ENCODE measurements around the gene GTSF1L.

Gene GTSF1L

DNA sequence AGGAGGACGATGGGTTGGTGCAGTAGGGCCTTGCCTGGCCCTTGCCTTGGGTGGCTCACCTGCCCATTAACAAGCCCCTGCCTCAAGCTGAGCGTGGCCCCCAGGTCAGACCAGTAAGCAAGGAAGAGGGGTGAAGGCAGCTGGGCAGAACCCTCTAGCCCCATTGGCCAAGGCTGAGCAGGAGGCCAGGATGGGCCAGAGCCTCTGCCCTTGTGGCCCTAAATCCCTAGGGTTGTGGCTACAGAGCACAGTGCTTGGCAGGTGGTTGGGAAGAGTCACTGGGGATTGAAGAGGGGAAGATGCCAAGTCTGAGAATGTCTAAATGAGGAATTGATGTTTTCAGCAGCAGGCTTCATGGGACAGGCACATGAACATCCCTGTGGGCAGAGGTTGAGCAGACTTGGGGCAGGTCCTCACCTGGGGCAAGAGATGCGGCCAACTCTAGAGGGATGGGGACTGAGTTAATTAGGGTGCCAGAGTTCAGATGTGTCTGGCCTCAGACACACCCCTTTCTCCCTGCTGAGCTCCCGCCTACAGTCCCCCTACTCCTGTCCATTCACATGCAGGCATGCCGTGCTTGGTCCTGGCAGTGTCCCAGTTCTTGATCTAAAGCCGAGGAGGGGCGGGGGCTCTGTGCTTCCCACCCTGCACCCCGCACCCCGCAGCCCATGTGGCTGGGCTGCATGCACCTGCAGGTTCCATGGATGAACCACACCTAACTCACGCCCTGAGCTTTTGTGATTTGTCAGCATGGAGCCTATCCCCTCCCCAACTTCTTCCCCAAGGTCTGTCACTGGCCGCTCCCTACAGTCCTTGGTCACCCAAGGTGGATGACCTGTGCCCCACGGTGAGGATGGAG lies 9.8 kb downstream of the GTSF1L start:
- H3K4me3 ChIP-seq (ENCODE audit: low read depth, low read length) = no peak overlapping the region
- TF ChIP-seq, protein P1, sequence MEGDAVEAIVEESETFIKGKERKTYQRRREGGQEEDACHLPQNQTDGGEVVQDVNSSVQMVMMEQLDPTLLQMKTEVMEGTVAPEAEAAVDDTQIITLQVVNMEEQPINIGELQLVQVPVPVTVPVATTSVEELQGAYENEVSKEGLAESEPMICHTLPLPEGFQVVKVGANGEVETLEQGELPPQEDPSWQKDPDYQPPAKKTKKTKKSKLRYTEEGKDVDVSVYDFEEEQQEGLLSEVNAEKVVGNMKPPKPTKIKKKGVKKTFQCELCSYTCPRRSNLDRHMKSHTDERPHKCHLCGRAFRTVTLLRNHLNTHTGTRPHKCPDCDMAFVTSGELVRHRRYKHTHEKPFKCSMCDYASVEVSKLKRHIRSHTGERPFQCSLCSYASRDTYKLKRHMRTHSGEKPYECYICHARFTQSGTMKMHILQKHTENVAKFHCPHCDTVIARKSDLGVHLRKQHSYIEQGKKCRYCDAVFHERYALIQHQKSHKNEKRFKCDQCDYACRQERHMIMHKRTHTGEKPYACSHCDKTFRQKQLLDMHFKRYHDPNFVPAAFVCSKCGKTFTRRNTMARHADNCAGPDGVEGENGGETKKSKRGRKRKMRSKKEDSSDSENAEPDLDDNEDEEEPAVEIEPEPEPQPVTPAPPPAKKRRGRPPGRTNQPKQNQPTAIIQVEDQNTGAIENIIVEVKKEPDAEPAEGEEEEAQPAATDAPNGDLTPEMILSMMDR (IDR thresholded peaks at IDR 0.05; ENCODE audit: insufficient read depth, low read length, missing control alignments) = no peak
- no peak for DNase-seq (ENCODE audit: low read depth, low spot score)
- POLR2A ChIA-PET = no interaction called here
- CTCF ChIA-PET = interaction anchor here (1.5 kb wide), 1 partner anchor 363 kb away, joined by 4 read pairs; no protein-coding TSS in a partner anchor

DNA sequence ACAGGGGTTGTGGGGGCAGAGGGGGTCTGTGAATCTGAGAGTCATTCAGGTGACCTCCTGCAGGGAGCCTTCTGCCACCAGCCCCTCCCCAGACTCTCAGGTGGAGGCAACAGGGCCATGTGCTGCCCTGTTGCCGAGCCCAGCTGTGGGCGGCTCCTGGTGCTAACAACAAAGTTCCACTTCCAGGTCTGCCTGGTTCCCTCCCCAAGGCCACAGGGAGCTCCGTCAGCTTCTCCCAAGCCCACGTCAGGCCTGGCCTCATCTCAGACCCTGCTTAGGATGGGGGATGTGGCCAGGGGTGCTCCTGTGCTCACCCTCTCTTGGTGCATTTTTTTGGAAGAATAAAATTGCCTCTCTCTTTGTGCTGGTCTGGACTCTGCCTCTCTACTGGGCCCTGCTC lies 10.7 kb downstream of the GTSF1L start:
- no peak for DNase-seq (ENCODE audit: low read depth, low spot score)
- no peak overlapping the region for H3K4me3 ChIP-seq (ENCODE audit: low read depth, low read length)
- POLR2A ChIA-PET = no interaction called here
- TF ChIP-seq, protein P1 (IDR thresholded peaks at IDR 0.05; ENCODE audit: insufficient read depth, low read length, missing control alignments) = no peak
- CTCF ChIA-PET = no interaction called here

DNA sequence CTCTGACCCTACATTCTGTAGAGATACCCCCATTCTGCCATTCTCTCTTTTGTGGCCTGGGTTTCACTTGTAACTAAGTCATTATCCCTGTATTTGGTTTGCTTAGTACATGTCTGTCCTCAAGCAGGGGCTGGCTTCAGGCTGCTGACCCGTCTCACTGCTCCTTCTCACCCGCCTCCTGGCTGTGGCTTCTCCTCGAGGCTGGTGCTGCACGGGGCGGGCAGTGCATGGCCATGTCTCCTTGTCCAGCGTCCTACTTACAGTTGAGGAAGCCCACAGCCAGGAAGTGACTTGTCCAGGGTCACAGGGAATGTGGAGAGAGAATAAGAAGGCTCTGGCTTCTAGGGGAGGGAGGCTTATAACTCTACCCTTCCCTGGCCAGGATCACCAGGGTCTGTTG lies 11.3 kb downstream of the GTSF1L start:
- no peak overlapping the region for H3K4me3 ChIP-seq (ENCODE audit: low read depth, low read length)
- CTCF ChIA-PET = interaction anchor here (1.4 kb wide), 1 partner anchor 22 kb away, joined by 4 read pairs; no protein-coding TSS in a partner anchor
- TF ChIP-seq, protein P1 (IDR thresholded peaks at IDR 0.05; ENCODE audit: insufficient read depth, low read length, missing control alignments) = no peak
- no peak for DNase-seq (ENCODE audit: low read depth, low spot score)
- POLR2A ChIA-PET = no interaction called here

DNA sequence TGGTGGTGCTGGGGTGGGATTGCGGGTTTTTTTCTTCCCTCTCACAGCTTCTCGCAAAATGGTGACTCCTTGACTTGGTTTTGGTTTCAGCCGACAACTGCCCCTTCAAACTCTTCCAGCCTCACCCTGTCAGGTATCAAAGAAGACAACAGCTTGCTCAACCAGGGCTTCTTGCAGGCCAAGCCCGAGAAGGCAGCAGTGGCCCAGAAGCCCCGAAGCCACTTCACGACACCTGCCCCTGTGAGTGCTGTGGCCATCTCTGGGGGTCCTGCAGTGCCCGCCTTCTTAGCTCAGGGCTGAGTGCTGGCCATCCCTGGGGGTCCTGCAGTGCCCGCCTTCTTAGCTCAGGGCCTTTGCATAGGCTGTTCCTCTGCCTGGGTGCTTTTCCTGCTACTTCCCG lies 11.8 kb downstream of the GTSF1L start:
- POLR2A ChIA-PET = no interaction called here
- TF ChIP-seq, protein P1 (IDR thresholded peaks at IDR 0.05; ENCODE audit: insufficient read depth, low read length, missing control alignments) = no peak

DNA sequence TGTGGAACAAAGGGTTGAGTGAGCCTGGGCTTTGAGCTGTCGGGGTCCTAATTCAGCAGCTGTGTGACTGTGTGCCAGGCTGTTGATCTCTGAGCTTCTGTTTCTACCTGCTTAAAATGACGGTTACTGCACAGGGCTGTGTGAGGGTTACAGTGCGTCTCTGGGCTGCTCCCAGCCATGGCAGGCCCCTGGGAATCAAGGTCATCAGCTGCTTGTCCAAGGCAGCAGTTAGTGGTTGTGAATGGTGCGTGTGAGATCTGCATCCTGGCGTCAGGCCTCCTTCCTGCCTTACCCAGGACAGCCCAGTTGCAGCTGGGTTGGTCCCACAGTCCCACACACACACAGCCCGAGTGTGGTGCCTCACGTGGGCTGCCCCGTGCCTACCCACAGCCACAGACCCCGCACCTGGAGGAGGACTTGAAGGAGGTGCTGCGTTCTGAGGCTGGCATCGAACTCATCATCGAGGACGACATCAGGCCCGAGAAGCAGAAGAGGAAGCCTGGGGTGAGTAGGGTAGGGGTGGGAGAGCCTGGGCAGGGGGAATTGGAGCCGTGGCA lies 15.6 kb downstream of the GTSF1L start:
- ChIA-PET CTCF (interaction anchor here (1.2 kb wide), 1 partner anchor 19 kb away, joined by 3 read pairs; no protein-coding TSS in a partner anchor), POLR2A (no interaction called here)

More for the DNA sequence above, 11.8 kb downstream of the GTSF1L start:
- H3K4me3 ChIP-seq (ENCODE audit: low read depth, low read length) = no peak overlapping the region
- CTCF ChIA-PET = interaction anchor here (1.4 kb wide), 1 partner anchor 22 kb away, joined by 4 read pairs; no protein-coding TSS in a partner anchor
- DNase-seq (ENCODE audit: low read depth, low spot score) = no peak

More for the DNA sequence above, 15.6 kb downstream of the GTSF1L start:
- DNase-seq (ENCODE audit: low read depth, low spot score) = no peak
- TF ChIP-seq, protein P1 (IDR thresholded peaks at IDR 0.05; ENCODE audit: insufficient read depth, low read length, missing control alignments) = no peak
- no peak overlapping the region for H3K4me3 ChIP-seq (ENCODE audit: low read depth, low read length)
